Activated CD4-positive, alpha-beta T cell treated with anti-CD3 and anti-CD28 coated beads, Interleukin-2, Interleukin-4, amounts not matched to agents 100 ng/mL and 50 ng/mL, durations not matched to agents 16 hours and 8 hours (primary cell): Measurements from ENCODE around the gene AANAT.

Source experiments
- DNase-seq: peaks from one replicate; pipeline ENCODE4 v3.0.0-alpha.2; 2020; ENCODE audit warnings: low spot score

The AANAT gene

DNA sequence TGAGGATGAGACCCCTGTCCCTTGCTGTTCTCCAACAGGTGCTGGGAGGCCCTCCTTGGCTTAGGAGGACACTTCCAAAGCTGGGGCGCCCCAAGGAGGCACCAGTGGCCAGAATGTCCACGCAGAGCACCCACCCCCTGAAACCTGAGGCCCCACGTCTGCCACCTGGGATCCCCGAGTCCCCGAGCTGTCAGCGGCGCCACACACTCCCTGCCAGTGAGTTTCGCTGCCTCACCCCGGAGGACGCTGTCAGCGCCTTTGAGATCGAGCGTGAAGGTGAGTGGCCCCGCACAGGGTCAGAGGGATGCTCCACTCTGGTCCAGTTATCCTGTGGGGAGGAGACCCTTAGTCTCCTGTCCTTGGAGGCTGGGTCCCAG lies 1.2 kb downstream of the AANAT start:
- no peak for DNase-seq

DNA sequence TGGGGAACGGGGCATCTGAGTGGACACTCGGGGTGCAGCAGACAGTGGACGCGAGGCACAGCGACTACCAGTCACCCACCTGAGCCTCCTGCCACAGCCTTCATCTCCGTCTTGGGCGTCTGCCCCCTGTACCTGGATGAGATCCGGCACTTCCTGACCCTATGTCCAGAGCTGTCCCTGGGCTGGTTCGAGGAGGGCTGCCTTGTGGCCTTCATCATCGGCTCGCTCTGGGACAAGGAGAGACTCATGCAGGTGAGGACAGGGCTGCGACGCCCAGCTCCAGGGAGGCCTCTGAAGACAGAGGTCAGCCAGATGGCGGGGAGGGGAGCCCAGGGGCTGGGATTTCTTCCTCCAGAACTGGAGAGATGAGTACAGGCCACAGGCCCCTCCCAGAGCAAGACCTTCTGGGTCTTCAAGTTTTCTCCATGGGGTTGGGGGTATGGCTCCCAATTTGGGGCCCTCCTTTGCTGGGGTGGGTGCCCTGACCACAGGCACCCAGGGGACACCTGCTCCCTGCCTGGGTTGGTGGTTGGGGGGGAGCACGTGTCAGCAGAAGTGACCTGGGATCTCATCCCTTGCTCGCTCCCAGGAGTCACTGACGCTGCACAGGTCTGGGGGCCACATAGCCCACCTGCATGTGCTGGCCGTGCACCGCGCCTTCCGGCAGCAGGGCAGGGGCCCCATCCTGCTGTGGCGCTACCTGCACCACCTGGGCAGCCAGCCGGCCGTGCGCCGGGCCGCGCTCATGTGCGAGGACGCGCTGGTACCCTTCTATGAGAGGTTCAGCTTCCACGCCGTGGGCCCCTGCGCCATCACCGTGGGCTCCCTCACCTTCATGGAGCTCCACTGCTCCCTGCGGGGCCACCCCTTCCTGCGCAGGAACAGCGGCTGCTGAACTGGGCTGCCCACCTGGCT lies 1.9 kb downstream of the AANAT start:
- DNase-seq, result no peak

DNA sequence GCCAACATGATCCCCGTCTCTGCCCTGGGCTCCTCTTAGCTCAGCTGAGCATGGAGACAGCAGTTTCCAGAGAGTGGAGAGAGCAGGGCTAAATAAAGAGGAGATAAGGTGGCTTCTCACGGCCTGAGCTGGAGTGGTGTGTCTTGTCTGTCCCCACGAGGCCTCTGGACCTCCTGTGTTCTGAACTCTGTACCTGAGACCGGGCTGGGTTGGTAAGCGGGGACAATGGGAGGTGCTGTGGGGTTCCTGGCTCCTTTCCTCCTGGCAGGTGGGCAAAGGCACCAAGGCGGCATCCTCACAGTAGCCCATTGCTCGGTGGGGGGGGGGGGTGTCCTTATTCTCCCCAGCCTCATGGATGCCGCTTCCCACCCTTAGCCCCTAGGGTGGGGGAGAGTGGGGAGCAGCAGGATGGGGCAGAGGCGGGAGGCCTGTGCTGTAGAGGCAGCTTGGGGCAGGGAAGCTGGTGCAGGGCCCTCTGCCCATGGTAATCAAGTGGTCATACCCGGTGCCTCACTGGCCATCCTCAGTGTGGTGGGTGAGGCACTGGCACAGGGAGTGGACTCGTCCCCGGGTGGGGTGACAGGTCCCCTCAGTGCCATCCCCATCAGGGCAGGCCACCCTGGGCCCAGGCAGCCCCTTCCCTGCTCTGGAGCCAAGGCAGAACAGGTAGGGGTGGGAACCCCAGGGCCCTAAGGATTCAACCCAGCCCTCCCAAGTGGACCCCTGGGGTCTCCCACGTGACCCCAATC lies 2.8 kb downstream of the AANAT start:
- DNase-seq, result no peak

DNA sequence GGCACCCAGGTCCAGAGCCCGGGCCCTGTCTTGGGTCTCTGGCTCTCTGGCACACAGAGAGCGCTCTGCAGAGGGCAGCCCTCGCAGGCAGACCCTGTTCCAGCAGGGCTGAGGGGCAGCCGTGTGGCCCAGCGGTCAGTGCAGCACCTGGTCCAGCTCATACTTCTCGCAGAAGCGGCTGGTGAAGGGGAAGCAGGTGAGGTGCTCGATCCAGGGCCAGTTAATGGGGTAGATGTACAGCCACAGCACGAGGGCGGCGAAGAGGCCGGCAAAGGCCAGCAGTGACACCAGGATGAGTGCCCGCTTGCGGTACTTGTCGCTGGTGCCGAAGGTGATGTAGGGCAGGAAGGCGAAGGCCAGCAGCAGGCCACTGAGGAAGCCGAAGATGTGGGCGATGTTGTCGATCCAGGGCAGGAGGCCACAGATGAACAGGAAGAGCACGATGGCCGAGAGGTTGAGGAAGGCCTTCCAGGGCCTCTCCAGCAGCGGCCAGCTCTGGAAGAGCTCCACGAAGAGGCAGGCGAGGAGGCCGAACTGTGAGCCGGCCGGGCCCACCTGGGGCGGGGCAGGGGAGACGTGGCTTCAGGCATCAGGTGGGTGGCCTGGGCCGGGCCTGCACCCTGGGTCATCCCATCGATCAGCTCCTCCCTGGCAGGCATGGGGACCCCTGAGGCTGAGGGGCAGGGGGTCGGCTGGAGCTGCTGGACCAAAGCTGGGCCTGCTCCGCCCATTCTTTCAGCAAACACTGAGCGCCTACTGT lies 4.3 kb downstream of the AANAT start:
- no peak for DNase-seq

DNA sequence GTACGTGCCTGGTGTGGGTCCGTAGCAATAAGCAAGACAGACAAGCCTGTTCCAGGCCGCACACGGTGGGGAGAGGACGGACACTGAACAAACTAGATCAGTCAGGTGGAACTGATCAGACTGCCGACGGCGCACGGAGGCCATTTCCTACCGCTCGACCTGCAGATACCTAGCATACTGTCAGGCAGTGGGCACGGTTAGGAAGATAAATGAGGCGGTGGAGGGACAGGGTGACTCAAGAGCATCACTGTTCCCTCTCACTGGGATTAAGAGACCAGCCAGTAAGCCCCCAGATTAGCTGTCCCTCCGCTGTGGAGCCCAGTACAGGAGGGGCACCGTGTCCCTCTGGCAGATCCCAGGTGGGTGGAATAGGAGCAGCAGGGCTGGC lies 4.8 kb downstream of the AANAT start:
- no peak for DNase-seq

DNA sequence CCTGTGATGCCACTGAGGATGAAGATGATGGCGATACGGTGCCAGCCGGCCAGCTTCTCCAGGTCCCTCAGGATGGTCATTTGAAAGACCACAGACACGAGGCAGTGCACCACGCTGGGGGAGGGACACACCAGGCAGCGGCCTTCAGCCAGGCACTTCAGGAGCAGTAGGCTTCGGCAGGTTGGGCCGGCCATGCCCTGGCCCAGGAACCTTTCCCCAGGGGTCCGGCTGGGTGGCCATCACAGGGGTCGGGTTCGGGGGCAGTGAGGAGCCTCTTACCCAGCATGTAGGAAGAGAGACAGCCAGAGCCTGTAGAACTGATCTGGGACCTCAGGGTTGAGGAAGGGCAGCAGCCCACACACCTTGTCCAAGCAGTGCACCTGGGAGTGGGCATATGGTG lies 5.3 kb downstream of the AANAT start:
- DNase-seq, result no peak

DNA sequence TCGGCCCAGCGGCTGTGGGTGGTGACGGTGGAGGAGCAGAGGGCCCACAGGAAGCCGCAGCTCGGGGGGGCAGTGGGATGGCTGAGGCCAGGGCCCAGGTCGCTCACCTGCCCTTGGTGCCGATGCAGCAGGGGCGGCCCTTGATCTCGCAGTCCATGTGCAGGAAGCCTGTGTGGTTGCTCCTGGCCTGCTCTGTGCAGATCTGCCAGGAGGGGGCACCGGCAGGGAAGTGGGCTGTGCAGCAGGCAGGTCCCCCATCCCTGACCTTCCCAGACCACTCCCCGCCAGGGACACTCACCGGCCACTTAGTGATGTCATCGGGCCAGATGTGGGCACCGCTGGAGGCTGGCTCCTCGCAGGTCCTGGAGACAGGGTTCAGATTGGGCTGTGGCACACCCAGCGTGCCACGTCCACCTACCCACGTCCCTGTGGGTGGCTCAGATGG lies 6.2 kb downstream of the AANAT start:
- no peak for DNase-seq

DNA sequence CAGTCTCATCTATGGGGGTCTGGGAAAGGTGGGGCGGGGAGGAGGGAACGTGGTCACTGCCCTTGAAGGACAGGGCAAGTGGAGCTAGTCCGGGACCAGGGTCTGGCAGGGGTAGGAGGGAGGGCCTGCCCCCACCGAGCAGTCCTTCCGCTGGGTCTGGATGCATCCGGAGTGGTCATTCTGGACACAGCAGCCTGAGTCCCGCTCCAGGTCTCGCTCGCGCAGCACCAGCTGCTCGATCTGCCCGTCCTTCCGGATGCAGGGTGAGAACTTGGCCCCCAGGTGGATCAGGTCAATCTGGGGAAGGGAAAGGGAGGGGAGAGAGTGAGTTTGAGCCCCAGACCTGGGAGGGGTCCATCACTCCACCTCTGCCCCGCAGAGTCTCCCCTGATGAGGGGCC lies 6.8 kb downstream of the AANAT start:
- no peak for DNase-seq

DNA sequence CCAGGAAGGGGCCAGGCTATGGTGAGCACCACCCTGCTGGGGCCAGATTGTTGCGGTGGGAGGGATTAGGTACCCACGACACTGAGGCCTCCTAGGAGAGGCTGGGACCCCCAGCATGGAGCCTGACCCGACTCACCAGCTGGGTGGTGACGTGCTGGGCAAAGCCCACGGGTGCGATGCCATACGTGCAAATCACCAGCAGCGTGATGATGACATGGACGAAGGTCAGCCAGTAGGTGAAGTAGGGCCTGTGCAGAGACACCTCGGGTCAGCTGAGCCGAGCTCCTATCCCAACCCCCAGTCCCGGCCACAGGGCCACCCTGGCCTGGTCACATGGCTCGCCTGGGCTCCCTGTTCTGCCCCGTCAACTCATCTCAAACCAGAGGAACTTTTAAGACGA lies 7.5 kb downstream of the AANAT start:
- no peak for DNase-seq

DNA sequence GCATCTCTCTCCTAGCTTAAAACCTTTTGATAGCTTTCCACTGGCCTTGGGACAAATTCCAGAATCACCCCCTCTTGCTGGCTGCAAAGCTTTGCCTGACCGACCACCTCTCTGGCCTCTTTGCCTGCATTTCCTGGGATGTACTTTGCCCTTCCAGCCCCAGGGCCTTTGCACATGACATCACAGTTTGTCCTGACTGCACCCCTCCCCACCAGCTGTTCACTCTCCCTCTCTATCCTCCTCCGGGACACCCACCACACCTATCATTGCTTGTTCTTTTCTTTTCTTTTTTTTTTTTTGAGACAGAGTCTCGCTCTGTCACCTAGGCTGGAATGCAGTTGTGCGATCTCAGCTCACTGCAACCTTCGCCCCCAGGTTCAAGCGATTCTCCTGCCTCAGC lies 7.9 kb downstream of the AANAT start:
- DNase-seq, result no peak

DNA sequence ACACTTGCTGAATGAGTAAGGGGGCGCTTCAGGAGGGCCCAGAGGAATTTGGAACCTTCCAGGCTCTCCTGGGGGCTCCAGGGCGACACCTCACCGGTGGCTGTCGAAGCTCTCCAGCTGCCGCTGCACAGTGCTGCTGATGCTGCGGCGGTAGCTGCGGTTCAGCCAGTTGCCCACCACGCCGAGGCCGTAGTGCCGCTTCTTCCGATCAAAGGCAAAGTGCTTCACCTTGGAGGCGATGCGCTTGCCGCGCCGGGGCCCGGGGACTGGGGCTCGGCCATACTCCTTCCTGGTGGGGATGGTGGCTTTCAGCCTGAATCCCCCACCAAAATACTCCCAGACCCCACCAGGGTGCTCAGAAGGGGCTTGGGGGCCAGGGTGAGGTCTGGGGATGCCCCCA lies 9.3 kb downstream of the AANAT start:
- no peak for DNase-seq

DNA sequence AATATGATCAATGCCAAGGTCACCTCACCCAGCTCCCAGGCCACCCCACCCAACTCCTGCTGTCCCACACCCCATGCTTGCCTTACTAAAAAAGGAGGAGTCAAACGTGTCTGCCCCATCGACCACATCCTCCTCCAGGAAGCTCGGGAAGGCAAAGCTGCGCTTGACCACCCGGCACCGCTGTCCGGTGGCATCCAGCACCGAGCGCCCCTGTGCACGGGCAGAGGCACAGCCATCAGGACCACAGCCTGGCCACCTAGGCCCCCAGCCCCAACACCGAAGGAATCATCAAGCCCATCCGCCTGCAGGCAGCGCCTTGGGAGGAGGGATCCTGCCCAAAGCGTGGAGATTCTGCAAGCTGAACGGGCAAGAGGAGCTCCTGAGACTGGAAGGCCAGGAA lies 10.2 kb downstream of the AANAT start:
- DNase-seq, result no peak

DNA sequence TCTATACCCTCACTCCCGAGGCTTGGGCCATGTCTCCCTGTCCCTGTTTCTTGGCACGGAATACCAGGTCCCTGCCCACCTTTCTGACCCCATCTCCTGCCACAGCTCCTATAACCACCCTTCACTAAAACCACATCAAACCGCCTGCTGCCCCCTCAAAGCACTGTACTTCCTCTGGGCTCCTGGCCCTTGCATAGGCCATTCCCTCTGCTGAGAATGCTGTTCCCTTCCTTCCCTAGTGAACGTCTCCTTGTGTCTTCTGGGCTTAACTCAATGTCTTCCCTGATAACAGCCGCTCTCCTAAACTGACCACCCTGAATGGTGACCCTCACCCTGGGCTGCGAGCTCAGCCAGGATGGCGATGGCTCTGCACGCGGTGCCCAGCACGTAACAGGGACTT lies 10.7 kb downstream of the AANAT start:
- DNase-seq, result no peak

DNA sequence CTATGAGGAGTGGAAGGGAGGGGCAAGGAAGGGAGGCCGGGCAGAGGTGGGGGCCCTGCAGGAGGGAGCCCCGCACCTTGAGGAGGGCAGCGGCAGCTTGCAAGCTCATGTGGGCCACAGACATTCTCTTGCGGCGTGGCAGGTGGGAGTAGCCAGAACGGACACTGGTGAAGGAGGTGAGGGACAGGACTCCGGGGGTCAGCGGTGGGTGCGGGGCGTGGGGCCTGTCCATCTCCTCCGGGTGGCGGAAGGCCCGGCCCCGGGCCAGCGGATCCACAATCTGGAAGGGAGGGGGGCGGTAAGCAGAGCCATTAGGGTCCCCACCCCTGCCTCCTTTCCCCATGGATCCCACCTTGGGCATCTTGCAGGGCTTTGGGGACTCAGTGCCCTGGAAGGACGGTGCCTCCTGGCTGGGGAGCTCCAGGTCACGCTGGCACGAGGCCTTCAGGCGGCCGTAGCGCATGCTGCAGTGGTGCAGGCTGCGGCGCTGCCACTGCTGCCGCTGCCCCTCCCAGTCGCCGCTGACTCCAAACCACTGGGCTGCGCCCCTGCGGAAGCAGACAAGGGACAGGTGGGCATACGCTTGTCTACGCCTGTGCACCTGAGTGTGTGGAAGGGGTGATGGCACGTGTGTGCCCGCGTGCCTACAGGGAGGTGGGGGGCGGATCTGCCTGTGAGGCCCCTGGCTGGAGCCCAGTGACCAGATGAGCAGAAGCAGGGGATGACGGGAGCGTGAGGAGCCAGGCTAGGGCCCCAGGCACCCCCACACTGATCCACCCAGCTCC lies 11.5 kb downstream of the AANAT start:
- no peak for DNase-seq

DNA sequence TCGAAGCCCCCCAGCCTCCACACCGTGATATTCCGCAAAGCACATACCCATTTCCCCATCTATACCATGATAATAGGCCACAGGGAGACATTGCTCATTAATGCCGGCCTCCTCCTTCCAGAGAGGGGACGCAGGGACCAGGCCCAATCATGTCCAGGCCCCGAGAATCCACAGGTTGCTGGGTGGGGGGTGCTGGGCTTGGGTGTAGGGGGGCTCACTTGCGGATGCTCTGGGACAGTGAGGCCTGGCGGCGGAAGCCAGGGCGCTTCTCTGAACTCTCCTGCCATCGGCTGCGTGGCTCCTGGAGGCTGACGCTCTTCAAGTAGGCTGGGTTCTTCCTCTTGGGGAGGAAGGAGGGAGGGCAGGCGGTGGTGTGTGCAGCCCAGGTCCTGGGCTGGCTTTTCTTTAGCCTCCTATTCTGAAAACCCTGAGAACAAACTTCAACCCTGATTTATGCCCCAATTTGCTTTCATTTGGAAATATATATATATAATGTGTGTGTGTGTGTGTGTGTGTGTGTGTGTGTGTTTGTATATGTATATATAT lies 12.2 kb downstream of the AANAT start:
- no peak for DNase-seq

DNA sequence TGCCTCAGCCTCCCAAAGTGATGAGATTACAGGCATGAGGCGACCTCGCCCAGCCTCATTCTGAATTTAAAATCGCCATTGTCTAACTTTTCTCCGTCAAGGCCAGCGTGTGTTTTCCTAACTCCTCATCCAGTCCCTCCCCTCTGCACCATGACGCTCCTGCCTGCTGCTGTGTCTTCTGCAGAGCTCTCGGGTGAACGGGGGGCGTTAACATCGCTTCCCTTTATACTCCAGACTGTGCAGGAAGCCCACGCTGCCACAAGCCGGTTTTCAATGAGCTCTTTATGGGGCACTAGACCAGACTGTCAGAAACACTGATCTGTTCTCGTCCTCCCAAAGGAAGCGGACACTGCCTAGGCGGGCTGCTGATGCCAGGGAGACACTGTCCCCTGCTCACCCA lies 13.2 kb downstream of the AANAT start:
- no peak for DNase-seq

DNA sequence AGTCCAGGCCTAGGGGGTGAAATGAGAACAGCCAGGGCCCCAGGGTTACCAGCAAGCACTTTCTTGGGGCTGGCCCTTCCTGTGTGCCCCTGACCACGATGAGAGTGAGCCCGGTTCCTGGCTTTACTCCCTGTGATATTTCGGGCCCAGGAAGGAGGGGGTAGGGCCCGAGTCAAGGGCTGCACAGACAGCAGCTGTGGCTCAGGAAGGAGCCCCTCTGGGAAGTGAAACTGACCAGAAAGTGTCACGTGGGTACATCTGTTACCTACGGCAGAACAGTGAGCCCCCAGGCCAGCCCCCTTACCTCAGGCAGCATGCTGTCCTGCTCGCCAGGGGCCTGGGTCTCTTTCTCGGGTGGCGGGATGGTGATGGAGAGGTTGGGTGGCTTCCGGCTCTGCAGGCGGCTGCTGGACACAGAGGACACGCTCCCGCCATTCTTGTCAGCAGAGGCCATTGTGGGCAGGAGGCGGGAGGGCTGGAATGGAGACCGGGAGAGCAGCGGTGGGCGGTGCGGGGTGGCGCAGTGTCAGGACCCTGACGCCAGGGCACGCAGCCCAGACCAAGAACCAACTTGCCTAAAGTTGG lies 13.8 kb downstream of the AANAT start:
- DNase-seq, result no peak

DNA sequence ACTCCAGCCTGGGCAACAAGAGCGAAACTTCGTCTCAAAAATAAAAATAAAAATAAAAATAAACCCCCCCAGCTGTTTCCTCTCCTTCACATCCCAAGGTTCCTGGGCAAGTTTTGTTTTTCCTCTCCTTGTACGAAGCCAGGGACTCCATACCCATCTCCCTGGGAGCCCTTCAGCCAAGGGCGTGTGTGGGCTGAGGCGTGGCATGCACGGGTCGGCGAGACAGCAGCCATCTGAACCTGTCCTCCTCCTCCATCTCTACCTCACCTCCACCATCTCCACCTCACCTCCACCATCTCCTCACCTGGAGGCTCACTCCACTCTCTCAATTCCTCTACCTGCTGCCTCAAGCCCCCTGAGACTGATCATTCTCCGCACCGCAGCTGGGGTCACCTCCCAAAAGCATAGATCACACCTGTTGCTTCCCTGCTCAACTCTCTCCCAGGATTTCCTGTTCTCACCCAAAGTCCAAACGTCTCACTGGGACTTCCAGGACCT lies 16.9 kb downstream of the AANAT start:
- DNase-seq, result no peak

DNA sequence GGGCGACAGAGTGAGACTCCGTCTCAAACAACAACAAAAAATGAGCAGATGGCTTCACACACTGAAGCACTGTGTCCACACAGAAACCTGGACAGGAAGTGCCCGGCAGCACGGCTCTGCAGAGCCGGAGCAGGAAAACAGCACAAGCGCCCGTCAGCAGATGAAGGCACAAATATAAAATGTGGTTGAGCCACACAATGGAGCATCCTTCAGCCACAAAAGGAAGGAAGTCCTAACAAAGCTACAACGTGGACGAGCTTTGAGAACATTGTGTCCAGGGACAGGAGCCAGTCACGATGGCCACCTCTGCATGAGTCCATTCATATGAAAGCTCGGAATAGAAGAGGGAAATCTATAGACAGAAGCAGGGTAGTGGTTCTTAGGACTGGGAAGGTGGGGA lies 18.2 kb downstream of the AANAT start:
- DNase-seq, result no peak

DNA sequence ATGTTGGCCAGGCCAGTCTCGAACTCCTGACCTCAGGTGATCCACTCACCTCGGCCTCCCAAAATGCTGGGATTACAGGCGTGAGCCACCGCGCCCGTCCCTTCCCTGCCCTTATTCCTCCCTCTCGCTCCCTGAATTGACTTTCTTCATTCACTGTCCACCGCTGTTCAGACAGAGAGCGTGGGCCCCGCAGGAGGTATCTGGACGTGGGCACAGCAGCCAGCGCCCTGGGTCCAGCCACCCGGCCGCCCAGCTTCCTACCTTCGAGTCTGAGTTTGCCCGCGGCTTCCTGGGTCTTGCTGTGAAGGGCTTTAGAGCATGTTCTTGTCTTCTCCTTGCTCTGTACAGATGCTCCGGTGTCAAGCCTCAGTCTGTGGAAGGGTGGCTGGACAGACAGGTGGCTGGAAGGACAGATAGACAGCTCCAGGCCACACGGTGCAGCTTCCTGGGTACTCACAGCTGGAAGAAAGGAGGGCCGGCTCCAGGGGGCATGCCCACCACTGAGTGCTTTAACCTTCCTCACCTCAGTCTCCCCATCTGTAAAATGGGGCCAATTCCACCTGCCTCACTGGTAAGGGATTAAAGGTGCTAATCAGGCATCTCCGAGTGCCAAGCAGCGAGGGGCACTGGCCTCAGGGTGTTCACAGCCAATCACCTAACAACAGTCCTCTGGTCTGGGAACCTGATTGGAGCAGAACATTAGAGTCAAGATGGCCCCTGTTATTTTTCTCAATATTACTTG lies 20.2 kb downstream of the AANAT start:
- no peak for DNase-seq
